ENCODE measurements around the gene RNF223. TPM values are rescaled to one million over a fixed set of nuclear protein-coding genes. Genes with fewer than 3 reads are reported as not detected.
"Not testable (repeated sequence)": the region's sequence is repeated elsewhere in the genome, so short reads cannot be mapped to it uniquely, and the experiment has no call there.

RNF223 gene
- total and polyA plus RNA-seq, 8 donors = 1.4 to 8.1 (median 3.4) TPM; not detected in 3

GRCh38 chr1:1032424-1032823, 41.7 kb downstream of the RNF223 start:
- H3K36me3 ChIP-seq = peaks cover 0 to 29% (median 2%) of the 10 kb centered on the region in 4 donors
- WGBS, 5 donors = 19 to 30% (median 24%) methylated on average over 10 to 16 of the region's 16 CpGs

DNA sequence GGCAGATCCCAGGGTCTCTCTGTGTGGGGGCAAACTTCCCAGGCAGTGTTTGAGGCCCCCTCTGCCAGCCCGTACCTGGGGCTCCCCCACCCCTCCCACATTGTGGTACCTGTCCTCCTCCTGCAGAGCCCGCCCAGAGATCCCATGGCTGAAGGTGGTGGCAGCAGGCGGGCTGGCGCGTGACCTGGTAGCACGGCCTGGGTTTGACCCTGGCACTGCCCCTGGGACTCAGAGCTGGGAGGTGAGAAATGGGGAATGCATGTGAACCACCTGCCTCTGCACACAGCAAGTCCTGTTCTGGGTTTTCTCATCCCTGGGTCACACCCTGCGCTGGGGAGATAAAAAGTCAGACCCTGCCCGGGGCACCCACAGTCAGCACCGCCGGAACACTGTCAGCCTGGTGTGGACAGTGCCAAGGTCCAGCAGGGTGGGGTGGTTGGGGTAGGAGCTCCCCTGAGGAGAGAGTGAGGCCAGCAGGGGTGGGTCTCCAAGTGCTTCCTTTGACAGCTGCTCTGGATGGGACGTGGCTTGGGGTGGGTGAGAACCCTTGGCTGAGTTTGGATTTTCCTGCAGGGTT, 42.4 kb downstream of the RNF223 start:
- TF ChIP-seq, protein P1, sequence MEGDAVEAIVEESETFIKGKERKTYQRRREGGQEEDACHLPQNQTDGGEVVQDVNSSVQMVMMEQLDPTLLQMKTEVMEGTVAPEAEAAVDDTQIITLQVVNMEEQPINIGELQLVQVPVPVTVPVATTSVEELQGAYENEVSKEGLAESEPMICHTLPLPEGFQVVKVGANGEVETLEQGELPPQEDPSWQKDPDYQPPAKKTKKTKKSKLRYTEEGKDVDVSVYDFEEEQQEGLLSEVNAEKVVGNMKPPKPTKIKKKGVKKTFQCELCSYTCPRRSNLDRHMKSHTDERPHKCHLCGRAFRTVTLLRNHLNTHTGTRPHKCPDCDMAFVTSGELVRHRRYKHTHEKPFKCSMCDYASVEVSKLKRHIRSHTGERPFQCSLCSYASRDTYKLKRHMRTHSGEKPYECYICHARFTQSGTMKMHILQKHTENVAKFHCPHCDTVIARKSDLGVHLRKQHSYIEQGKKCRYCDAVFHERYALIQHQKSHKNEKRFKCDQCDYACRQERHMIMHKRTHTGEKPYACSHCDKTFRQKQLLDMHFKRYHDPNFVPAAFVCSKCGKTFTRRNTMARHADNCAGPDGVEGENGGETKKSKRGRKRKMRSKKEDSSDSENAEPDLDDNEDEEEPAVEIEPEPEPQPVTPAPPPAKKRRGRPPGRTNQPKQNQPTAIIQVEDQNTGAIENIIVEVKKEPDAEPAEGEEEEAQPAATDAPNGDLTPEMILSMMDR (IDR thresholded peaks at IDR 0.05) = no peak
- no peaks in the 10 kb centered on the region for H3K9me3 ChIP-seq
- intact Hi-C loops (cut with DNase I; ENCODE audit: low total_unique reads) = no loop called here
- H3K27me3 ChIP-seq = peaks cover 0 to 56% (median 27%) of the 10 kb centered on the region in 3 donors
- DNase-seq = no peak
- no peak overlapping the region for H3K27ac ChIP-seq
- peaks cover 0 to 26% (median 2%) of the 10 kb centered on the region in 4 donors for H3K36me3 ChIP-seq
- peaks cover 23 to 32% (median 28%) of the 10 kb centered on the region in 4 donors for H3K4me1 ChIP-seq
- 71 to 82% (median 74%) methylated on average over 9 to 11 of the region's 11 CpGs for WGBS, 5 donors
- H3K4me3 ChIP-seq = no peak overlapping the region

More at GRCh38 chr1:1032424-1032823, 41.7 kb downstream of the RNF223 start:
- intact Hi-C loops (cut with DNase I; ENCODE audit: low total_unique reads) = no loop called here
- Histone ChIP-seq H3K4me3 (peak overlapping the region; percentile 49 to 53 (median 52)), H3K4me1 (peaks cover 23 to 30% (median 29%) of the 10 kb centered on the region in 4 donors), H3K9me3 (no peaks in the 10 kb centered on the region), H3K27ac (peak overlapping the region in 2 of 5 donors; percentile 36 to 38), H3K27me3 (peaks cover 0 to 61% (median 27%) of the 10 kb centered on the region in 3 donors)
- peak; percentile 61 to 77 for DNase-seq
- TF ChIP-seq EP300 (IDR thresholded peaks at IDR 0.05) (no peak), POLR2AphosphoS5 (IDR thresholded peaks at IDR 0.05) (no peak), POLR2A (IDR thresholded peaks at IDR 0.05) (no peak)
- TF ChIP-seq, protein P1 (IDR thresholded peaks at IDR 0.05) = no peak

DNA sequence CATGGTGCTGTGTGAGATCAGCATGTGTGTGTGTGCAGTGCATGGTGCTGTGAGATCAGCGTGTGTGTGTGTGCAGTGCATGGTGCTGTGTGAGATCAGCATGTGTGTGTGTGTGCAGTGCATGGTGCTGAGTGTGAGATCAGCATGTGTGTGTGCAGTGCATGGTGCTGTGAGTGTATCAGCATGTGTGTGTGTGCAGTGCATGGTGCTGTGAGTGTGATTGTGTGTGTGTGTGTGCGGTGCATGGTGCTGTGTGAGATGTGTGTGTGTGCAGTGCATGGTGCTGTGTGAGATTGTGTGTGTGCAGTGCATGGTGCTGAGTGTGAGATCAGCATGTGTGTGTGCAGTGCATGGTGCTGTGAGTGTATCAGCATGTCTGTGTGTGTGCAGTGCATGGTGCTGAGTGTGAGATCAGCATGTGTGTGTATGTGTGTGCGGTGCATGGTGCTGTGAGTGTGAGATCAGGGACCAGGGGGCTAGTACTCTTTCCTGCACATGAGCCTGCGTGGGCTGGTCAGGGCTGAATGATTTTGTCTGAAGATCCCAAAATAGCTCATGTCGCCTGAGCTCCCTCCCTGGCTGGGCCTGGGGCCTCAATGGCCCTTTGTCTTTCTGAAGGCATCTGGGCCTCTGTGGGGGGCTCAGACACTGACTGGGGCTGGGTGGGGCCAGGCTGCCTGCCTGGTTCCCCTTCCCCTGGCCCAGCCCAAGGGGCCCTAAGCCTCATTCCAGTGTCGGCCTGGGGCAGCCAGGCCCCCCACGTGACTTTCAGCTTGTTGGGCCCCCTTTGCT, 43.0 kb downstream of the RNF223 start:
- WGBS, 5 donors = 73 to 93% (median 79%) methylated on average over 6 to 7 of the region's 7 CpGs
- Histone ChIP-seq H3K36me3 (peaks cover 0 to 22% (median 2%) of the 10 kb centered on the region in 4 donors), H3K4me1 (peaks cover 23 to 35% (median 30%) of the 10 kb centered on the region in 4 donors), H3K27me3 (peaks cover 0 to 49% (median 27%) of the 10 kb centered on the region in 3 donors)
- intact Hi-C loops (cut with DNase I; ENCODE audit: low total_unique reads); H3K27ac ChIP-seq; H3K4me3 ChIP-seq; H3K9me3 ChIP-seq: not testable (repeated sequence)
- DNase-seq = peak in 1 of 2 donors; percentile 45

DNA sequence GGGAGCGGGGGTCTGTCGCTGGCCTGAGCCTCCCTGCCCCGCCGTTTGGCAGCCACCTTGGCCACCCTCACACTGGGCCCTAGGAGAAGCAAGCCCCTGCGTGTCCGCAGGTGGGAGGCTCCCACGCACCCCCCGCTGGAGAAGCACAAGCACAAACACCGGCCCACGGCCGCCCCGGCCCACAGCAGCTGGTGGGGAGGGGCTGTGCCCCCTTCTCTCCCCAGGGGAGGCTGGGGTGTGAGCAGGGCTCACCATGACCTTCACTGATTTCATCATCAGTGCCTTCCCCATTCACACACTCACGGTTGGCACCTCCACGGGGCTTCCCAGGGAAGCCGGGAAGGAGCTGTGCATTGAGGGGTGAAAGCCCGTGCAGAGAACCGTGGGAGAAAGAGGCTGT, 46.3 kb downstream of the RNF223 start:
- TF ChIP-seq POLR2AphosphoS5 (IDR thresholded peaks at IDR 0.05) (no peak), POLR2A (IDR thresholded peaks at IDR 0.05) (no peak), EP300 (IDR thresholded peaks at IDR 0.05) (no peak)
- TF ChIP-seq, protein P1 (IDR thresholded peaks at IDR 0.05) = no peak
- no peak for DNase-seq
- intact Hi-C loops (cut with DNase I; ENCODE audit: low total_unique reads) = no loop called here
- H3K27ac ChIP-seq = no peak overlapping the region
- H3K9me3 ChIP-seq = no peaks in the 10 kb centered on the region
- peaks cover 0 to 13% (median 0%) of the 10 kb centered on the region in 4 donors for H3K36me3 ChIP-seq
- no peak overlapping the region for H3K4me3 ChIP-seq
- peaks cover 28 to 51% (median 37%) of the 10 kb centered on the region in 4 donors for H3K4me1 ChIP-seq
- H3K27me3 ChIP-seq = peaks cover 0 to 16% (median 6%) of the 10 kb centered on the region in 3 donors
- WGBS, 5 donors = 73 to 85% (median 83%) methylated on average over 8 to 17 of the region's 17 CpGs

Data from stomach (tissue), 9 donors.